HEK293T (cell line): Measurements from ENCODE around the gene KCNMA1.

Experiments
- ARNT ChIP-seq: fragments of 450-650 bp; IDR thresholded peaks from 2 replicates; pipeline ENCODE4 v1.6.1; 2017; ENCODE audit warnings: mild to moderate bottlenecking
- BHLHE40 ChIP-seq: fragments of 450-650 bp; IDR thresholded peaks from 2 replicates; pipeline ENCODE4 v1.6.1; 2016; ENCODE audit warnings: mild to moderate bottlenecking, moderate library complexity, borderline replicate concordance
- ELF4 ChIP-seq: fragments of 450-650 bp; IDR thresholded peaks from 2 replicates; pipeline ENCODE4 v1.6.1; 2017; ENCODE audit warnings: antibody characterized with exemption
- FOXA1 ChIP-seq: fragments of 450-650 bp; IDR thresholded peaks from 2 replicates; pipeline ENCODE4 v1.6.1; 2016; ENCODE audit warnings: mild to moderate bottlenecking
- FOXK2 ChIP-seq: fragments of 450-650 bp; IDR thresholded peaks from 2 replicates; pipeline ENCODE4 v1.6.1; 2016; ENCODE audit warnings: mild to moderate bottlenecking
- L3MBTL2 ChIP-seq: fragments of 450-650 bp; conservative IDR thresholded peaks from 2 replicates; pipeline ENCODE4 v1.6.1; 2016; ENCODE audit warnings: mild to moderate bottlenecking
- LEF1 ChIP-seq: fragments of 450-650 bp; IDR thresholded peaks from 2 replicates; pipeline ENCODE4 v1.6.1; 2017; ENCODE audit warnings: mild to moderate bottlenecking, borderline replicate concordance
- NFRKB ChIP-seq: fragments of 450-650 bp; IDR thresholded peaks from 2 replicates; pipeline ENCODE4 v1.6.1; 2016; ENCODE audit warnings: mild to moderate bottlenecking, moderate library complexity
- PKNOX1 ChIP-seq: fragments of 450-650 bp; IDR thresholded peaks from 2 replicates; pipeline ENCODE4 v1.6.1; 2016
- SP1 ChIP-seq: fragments of 450-650 bp; IDR thresholded peaks from 2 replicates; pipeline ENCODE4 v1.6.1; 2017
- SUZ12 ChIP-seq: fragments of 450-650 bp; IDR thresholded peaks from 2 replicates; pipeline ENCODE4 v1.6.1; 2016; ENCODE audit warnings: mild to moderate bottlenecking
- TARDBP ChIP-seq: fragments of 450-650 bp; IDR thresholded peaks from 2 replicates; pipeline ENCODE4 v1.6.1; 2016
- ZNF384 ChIP-seq: fragments of 450-650 bp; IDR thresholded peaks from 2 replicates; pipeline ENCODE4 v1.6.1; 2016

- TF ChIP-seq ARNT: no peak
- no peak for TF ChIP-seq FOXA1
- no peak for TF ChIP-seq SP1
- TF ChIP-seq LEF1: no peak
- no peak for TF ChIP-seq NFRKB
- no peak for TF ChIP-seq SUZ12
- no peak for TF ChIP-seq TARDBP
- TF ChIP-seq ELF4: no peak
- no peak for TF ChIP-seq BHLHE40
- TF ChIP-seq ZNF384: no peak
- no peak for TF ChIP-seq PKNOX1
- TF ChIP-seq L3MBTL2: no peak
- TF ChIP-seq FOXK2: no peak
Observed at GRCh38 chr10:76829724-76830123, 807.9 kb downstream of the KCNMA1 start.
